Ascending aorta (tissue), 2 donors: ENCODE data around the gene TRIP6. TPM values are rescaled to one million over a fixed set of nuclear protein-coding genes. Genes with fewer than 3 reads are reported as not detected.

Experiments used
- DNase-seq, 2 donors: peaks; one replicate each; pipeline ENCODE4 v3.0.0-alpha.2; 2019; ENCODE audit warnings: low spot score in 2 of 2
- H3K27ac ChIP-seq, 2 donors: fragments of 200-600 bp; sonication (generic); one replicate each; pipeline ENCODE4 v1.5.1; 2016 to 2017; ENCODE audit warnings: mild to moderate bottlenecking in 1 of 2
- H3K27me3 ChIP-seq: fragments of 200-600 bp; sonication (generic); one replicate; pipeline ENCODE4 v1.5.1; 2017
- H3K36me3 ChIP-seq, 2 donors: fragments of 200-600 bp; sonication (generic); one replicate each; pipeline ENCODE4 v1.5.1; 2016
- H3K4me1 ChIP-seq, 2 donors: fragments of 200-600 bp; sonication (generic); one replicate each; pipeline ENCODE4 v1.5.1; 2016 to 2017; ENCODE audit warnings: mild to moderate bottlenecking in 1 of 2
- H3K4me3 ChIP-seq, 2 donors: fragments of 200-600 bp; sonication (generic); one replicate each; pipeline ENCODE4 v1.5.1; 2016 to 2017; ENCODE audit warnings: mild to moderate bottlenecking in 1 of 2
- H3K9me3 ChIP-seq, 2 donors: fragments of 200-600 bp; sonication (generic); one replicate each; pipeline ENCODE4 v1.5.1; 2016
- intact Hi-C: fragments of 100-400 bp; cut with DNase I; formaldehyde crosslinking; loops from one replicate; pipeline ENCODE4 v1.15.1; 2023
- total RNA-seq: library from RNA; depleted of rRNA; stranded (reverse); fragments of >200 nt; gene quantifications from one replicate; pipeline ENCODE4 v1.1.0, GENCODE V29; 2016
- TF ChIP-seq, protein P1 (sequence below), 3 experiments: fragments of 200-600 bp in 2 of 3; fragments of 450-650 bp in 1 of 3; sonication (generic) in 2 of 3; IDR thresholded peaks; one replicate each; pipeline ENCODE4 v1.5.1; 2016 to 2019; ENCODE audit warnings: antibody characterized with exemption in 3 of 3, mild to moderate bottlenecking in 1 of 3, moderate library complexity in 1 of 3

TRIP6 gene
- total RNA-seq, 1 donor from 2014 or later, result 221 TPM

DNA sequence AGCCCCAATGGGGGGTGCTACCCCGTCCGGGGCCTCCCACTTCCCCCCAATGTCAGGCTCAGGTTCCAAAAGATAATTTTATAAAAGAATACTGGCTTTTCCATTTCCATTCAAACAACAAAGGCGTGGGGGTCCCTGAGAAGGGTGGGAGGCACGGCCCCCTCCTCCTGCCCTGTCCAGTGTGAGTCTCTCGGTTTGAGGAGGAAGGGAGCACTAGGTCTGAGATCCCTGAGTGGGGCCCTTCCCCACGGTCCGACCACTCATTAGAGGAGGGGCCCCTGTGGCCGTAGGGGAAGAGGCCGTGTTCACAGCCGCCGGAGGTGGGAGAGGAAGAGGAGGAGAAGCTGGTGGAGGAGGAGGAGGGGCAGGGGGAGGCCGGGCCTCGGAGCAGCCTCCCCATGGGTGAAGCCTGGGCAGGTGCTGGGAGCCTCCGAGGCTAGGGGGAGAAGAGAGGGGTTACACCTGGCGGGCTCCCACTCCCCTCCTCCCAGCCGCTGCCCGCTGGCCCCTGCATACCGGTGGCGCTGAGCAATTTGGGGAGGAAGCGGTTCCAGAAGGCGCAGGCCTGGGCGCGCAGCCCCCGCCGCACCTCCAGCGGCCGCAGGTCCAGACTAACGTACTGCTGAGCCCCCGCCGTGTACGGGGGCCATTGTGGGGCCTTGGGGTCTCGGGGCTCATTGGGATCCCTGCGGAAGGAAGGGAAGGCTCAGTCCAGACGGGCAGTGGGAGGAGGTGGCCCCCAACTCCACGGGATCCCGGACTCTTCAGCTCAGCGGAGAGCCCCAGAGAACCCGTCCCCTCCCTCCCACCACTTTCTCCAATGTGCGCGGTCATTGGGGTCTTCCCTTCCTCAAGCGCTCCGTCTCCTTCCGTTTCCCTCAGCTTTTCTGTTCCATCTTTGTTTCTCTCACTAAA is 23.7 kb downstream of the TRIP6 start:
- H3K9me3 ChIP-seq, result no peaks in the 10 kb centered on the region
- DNase-seq, result no peak
- TF ChIP-seq, protein P1, sequence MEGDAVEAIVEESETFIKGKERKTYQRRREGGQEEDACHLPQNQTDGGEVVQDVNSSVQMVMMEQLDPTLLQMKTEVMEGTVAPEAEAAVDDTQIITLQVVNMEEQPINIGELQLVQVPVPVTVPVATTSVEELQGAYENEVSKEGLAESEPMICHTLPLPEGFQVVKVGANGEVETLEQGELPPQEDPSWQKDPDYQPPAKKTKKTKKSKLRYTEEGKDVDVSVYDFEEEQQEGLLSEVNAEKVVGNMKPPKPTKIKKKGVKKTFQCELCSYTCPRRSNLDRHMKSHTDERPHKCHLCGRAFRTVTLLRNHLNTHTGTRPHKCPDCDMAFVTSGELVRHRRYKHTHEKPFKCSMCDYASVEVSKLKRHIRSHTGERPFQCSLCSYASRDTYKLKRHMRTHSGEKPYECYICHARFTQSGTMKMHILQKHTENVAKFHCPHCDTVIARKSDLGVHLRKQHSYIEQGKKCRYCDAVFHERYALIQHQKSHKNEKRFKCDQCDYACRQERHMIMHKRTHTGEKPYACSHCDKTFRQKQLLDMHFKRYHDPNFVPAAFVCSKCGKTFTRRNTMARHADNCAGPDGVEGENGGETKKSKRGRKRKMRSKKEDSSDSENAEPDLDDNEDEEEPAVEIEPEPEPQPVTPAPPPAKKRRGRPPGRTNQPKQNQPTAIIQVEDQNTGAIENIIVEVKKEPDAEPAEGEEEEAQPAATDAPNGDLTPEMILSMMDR (IDR thresholded peaks at IDR 0.05), result no peak
- peaks cover 24 to 25% of the 10 kb centered on the region in 2 donors for H3K36me3 ChIP-seq
- H3K27me3 ChIP-seq, result peaks cover 6% of the 10 kb centered on the region
- H3K4me1 ChIP-seq, result peaks cover 12 to 23% of the 10 kb centered on the region in 2 donors
- peak overlapping the region; percentile 76 to 79 for H3K27ac ChIP-seq
- H3K4me3 ChIP-seq, result peak overlapping the region; percentile 70 to 74
- intact Hi-C loops, result loop anchor here (5.0 kb wide), 1 partner anchor 246 kb away; no protein-coding TSS in a partner anchor

DNA sequence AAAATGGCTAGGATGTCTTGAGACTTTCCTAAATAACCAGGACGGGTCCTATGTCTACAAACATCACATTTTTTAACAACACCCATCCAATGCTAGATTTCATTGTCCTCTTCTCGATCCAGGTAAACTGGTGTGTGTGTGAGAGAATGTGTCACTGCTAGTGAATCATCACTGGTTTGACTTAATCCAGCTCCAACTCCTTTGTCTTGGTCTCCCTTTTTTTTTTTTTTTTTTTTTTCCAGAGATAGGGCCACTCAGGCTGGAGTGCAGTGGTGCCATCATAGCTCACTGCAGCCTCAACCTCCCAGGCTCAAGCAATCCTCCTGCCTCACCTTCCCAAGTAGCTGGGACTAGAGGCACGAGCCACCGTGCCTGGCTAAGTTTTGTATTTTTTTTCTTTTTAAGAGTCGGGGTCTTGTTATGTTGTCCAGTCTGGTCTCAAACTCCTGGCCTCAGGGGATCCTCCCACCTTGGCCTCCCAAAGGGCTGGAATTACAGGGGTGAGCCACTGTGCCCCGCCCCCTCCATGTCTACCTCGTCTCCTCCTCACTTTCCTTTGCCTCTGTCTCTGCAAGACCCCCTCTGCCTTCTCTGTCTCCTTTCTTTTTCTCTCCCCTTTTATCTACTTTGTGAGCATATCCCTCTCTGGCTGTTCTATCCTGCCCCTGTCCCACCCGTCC is 24.5 kb downstream of the TRIP6 start:
- peaks cover 14% of the 10 kb centered on the region for H3K27me3 ChIP-seq
- H3K27ac ChIP-seq, result no peak overlapping the region
- H3K9me3 ChIP-seq, result no peaks in the 10 kb centered on the region
- H3K4me1 ChIP-seq, result peaks cover 12 to 27% of the 10 kb centered on the region in 2 donors
- peaks cover 16 to 17% of the 10 kb centered on the region in 2 donors for H3K36me3 ChIP-seq
- H3K4me3 ChIP-seq, result no peak overlapping the region
- intact Hi-C loops, result loop anchor here (5.0 kb wide), 1 partner anchor 246 kb away; no protein-coding TSS in a partner anchor
- no peak for DNase-seq
- TF ChIP-seq, protein P1 (IDR thresholded peaks at IDR 0.05), result no peak

DNA sequence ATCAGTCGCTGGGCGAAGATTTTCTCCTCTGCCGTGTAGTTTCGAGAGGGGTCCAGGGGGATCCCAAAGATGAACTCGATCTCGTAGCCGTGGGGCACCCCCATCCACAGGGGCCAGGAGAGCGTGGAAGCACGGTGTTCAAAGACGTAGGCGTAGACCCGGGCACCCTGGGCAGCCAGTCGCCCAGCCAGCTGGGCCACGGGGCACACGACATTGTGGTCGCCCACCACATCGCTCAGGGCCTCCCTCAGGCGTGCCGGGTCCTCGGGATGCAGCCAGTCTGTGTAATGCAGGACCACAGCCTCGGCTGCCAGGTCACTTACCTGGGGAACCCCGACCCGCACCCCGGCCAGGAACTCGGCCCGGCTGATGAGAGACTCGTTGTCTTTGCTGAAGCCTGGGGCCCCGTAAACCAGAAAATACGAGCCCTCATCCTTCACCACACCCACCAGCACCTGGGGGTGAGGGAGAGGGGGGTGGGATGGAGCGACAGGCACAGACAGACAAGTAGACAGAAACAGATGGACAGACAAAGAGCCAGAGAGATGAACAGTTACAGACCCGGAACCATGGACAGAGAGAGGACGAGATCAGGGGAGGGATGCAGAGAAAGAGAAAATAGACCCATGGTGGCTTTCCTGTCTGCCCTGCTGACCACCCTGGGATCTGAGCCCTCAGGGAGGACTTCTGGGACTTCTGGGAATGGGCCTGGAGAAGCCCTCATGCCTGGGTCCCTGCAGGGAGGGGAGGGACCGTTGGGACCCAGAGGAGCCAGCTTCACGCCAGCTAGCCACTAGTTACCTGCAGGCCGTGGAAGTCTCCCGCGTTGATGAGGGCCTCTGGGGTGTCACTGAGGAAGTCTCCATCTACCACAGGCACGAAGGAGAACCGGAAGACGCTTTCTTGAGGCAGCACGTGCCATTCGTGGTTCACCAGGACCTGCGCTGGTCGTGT is 25.5 kb downstream of the TRIP6 start:
- peaks cover 14% of the 10 kb centered on the region for H3K27me3 ChIP-seq
- intact Hi-C loops, result loop anchor here (5.0 kb wide), 1 partner anchor 245 kb away; no protein-coding TSS in a partner anchor
- peaks cover 12 to 27% of the 10 kb centered on the region in 2 donors for H3K4me1 ChIP-seq
- no peak overlapping the region for H3K27ac ChIP-seq
- TF ChIP-seq, protein P1 (IDR thresholded peaks at IDR 0.05), result no peak
- H3K4me3 ChIP-seq, result no peak overlapping the region
- H3K36me3 ChIP-seq, result peaks cover 6 to 8% of the 10 kb centered on the region in 2 donors
- no peak for DNase-seq
- no peaks in the 10 kb centered on the region for H3K9me3 ChIP-seq

DNA sequence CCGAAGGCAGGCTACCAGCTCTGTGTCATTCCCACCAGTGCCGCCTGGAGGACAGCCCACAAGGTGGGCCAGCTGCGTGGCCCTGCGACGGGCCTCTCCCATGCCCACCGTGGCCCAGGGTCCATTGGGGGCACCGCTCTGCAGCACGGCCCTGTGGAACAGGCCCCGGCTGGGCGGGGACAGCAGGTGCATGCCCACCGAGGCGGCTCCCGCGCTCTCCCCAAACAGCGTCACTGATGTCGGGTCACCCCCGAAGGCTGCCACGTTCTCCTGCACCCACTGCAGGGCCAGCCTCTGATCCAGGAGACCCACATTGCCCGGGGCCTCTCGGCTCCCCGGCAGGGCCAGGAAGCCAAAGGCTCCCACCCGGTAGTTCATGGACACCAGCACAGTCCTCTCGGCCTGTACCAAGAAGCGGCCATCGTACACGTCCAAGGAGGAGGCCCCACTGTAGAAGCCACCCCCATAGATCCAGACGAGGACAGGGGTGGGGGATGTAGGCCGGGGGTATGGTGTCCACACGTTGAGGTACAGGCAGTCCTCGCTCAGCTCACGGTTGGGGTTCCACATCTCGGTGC is 26.2 kb downstream of the TRIP6 start:
- TF ChIP-seq, protein P1 (IDR thresholded peaks at IDR 0.05), result no peak
- Histone ChIP-seq H3K4me1 (peaks cover 12 to 27% of the 10 kb centered on the region in 2 donors), H3K27me3 (peaks cover 14% of the 10 kb centered on the region), H3K36me3 (peaks cover 0 to under 1% of the 10 kb centered on the region in 2 donors), H3K9me3 (no peaks in the 10 kb centered on the region), H3K4me3 (no peak overlapping the region), H3K27ac (no peak overlapping the region)
- no peak for DNase-seq
- intact Hi-C loops, result loop anchor here (5.0 kb wide), 1 partner anchor 244 kb away; no protein-coding TSS in a partner anchor
